Transverse colon (tissue), 4 donors: ENCODE measurements around the gene TNS1. TPM values are rescaled to one million over a fixed set of nuclear protein-coding genes. Genes with fewer than 3 reads are reported as not detected.

ENCODE experiments used
- DNase-seq: peaks from one replicate; pipeline ENCODE4 v3.0.0-alpha.2; 2019
- H3K27ac ChIP-seq, 4 donors: fragments of 200-600 bp; sonication (generic); 2 replicates each; pipeline ENCODE4 v1.5.1; 2016 to 2018; ENCODE audit warnings: inconsistent platforms in 4 of 4
- H3K27me3 ChIP-seq: fragments of 200-600 bp; sonication (generic); 2 replicates; pipeline ENCODE4 v1.5.1; 2017; ENCODE audit warnings: inconsistent platforms
- H3K36me3 ChIP-seq, 4 donors: fragments of 200-600 bp; sonication (generic); 2 replicates each; pipeline ENCODE4 v1.5.1; 2017 to 2019; ENCODE audit warnings: inconsistent platforms in 4 of 4
- H3K4me1 ChIP-seq, 4 donors: fragments of 200-600 bp; sonication (generic); 2 replicates each; pipeline ENCODE4 v1.5.1; 2017 to 2020; ENCODE audit warnings: inconsistent platforms in 4 of 4
- H3K4me3 ChIP-seq, 4 donors: fragments of 200-600 bp; sonication (generic); 1 replicate in 1 of 4; 2 replicates in 3 of 4; pipeline versions ENCODE4 v1.5.1 to v1.6.1; 2017 to 2019; ENCODE audit warnings: inconsistent platforms in 4 of 4
- H3K9me3 ChIP-seq, 2 donors: fragments of 200-600 bp; sonication (generic); 2 replicates each; pipeline ENCODE4 v1.5.1; 2017 to 2019; ENCODE audit warnings: inconsistent platforms in 2 of 2
- EP300 ChIP-seq: sonication (generic); formaldehyde crosslinking; IDR thresholded peaks from one replicate; pipeline ENCODE4 v1.6.1; 2017; ENCODE audit warnings: antibody characterized with exemption, low read depth
- POLR2A ChIP-seq: fragments of 450-650 bp; IDR thresholded peaks from one replicate; pipeline ENCODE4 v1.6.1; 2016; ENCODE audit warnings: antibody characterized with exemption, mild to moderate bottlenecking, moderate library complexity
- POLR2AphosphoS5 ChIP-seq, 3 donors: sonication (generic); formaldehyde crosslinking; IDR thresholded peaks; one replicate each; pipeline ENCODE4 v1.6.1; 2016; ENCODE audit warnings: antibody characterized with exemption in 3 of 3
- WGBS, 2 donors: methylation state at CpG; one replicate each; pipeline ENCODE4 v1.1.5; 2018; ENCODE audit warnings: low coverage in 1 of 2; 5-methylcytosine and 5-hydroxymethylcytosine counted together
- in situ Hi-C, 4 donors: fragments of 200-750 bp; cut with MboI; loops; one replicate each; pipeline versions ENCODE4 v1.15.0 to v1.15.1; 2017; ENCODE audit warnings: low sequenced_read_pairs in 3 of 4, low pct_ligation_motif_present in 1 of 4, low pct_unique_long_range_greater_than_20kb in 1 of 4
- intact Hi-C: fragments of 100-400 bp; cut with DNase I; formaldehyde crosslinking; loops from one replicate; pipeline ENCODE4 v1.15.1; 2023; ENCODE audit warnings: low total_unique reads
- total RNA-seq, 4 donors: library from RNA; depleted of rRNA; stranded (reverse); fragments of >200 nt; gene quantifications; one replicate each; pipeline ENCODE4 v1.1.0, GENCODE V29; 2016
- TF ChIP-seq, protein P1 (sequence below), 5 experiments: fragments of 200-600 bp in 3 of 5; fragments of 450-650 bp in 2 of 5; sonication (generic) in 3 of 5; IDR thresholded peaks; 1 replicate in 2 of 5; 2 replicates in 3 of 5; pipeline ENCODE4 v1.5.1; 2016 to 2017; ENCODE audit warnings: antibody characterized with exemption in 5 of 5, inconsistent platforms in 3 of 5, mild to moderate bottlenecking in 2 of 5, moderate library complexity in 1 of 5

Gene TNS1
- total RNA-seq, 4 donors from 2014 or later: 101 to 487 (median 231) TPM

DNA sequence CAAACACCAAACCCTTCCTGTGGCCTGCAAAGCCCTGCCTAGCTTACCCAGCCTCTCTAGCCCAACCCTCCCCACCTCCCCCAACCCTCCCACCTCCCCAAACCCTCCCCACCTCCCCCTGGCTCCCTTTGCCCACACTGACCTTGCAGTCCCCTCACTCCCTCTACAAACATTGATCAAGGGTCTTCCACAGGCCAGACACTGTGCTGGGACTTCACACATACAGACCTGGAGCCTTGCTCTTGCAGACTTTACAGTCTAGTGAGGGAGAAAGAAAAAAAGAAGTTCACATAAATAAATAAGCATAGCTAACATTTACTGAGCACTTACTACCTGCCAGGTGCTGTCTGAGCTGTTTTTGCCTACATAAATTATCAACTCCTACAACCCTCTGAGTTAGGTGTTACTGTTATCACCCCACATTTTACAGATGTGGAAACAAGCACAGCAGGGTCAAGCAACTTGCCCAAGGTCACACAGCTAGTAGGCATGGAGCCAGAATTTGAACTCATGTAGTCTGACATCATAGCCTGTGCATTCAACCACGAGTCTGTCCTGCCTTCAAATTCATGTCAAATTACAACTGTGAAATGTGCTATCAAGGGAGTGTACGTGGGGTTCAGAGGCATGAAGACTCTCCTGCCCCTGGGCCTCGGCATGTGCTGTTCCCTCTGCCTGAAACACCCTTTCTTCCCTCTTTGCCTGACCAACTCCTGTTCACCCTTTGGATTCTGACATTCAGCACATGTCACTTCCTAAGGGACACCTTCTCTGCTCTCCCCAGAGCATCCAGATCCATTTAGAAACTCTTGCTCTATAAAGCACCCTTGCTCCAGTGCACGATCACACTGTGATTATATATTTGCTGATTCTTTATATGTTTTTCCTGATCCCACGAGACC is 209.9 kb downstream of the TNS1 start:
- H3K36me3 ChIP-seq: no peaks in the 10 kb centered on the region
- intact Hi-C loops: no loop called here
- TF ChIP-seq POLR2A: no peak
- no peak for TF ChIP-seq EP300
- no peaks in the 10 kb centered on the region for H3K9me3 ChIP-seq
- DNase-seq: no peak
- WGBS, 2 donors: 56 to 65% methylated on average over 2 to 5 of the region's 5 CpGs
- in situ Hi-C loops: loop anchor here in 3 of 4 donors (10.0 to 25.0 kb wide), 4 partner anchors 92 to 219 kb away; partner anchors contain the start of gene TNS1 (in 1 of the 3)
- H3K4me3 ChIP-seq: no peak overlapping the region
- no peaks in the 10 kb centered on the region for H3K27me3 ChIP-seq
- no peaks in the 10 kb centered on the region for H3K4me1 ChIP-seq
- H3K27ac ChIP-seq: peak overlapping the region in 1 of 4 donors; percentile 15

DNA sequence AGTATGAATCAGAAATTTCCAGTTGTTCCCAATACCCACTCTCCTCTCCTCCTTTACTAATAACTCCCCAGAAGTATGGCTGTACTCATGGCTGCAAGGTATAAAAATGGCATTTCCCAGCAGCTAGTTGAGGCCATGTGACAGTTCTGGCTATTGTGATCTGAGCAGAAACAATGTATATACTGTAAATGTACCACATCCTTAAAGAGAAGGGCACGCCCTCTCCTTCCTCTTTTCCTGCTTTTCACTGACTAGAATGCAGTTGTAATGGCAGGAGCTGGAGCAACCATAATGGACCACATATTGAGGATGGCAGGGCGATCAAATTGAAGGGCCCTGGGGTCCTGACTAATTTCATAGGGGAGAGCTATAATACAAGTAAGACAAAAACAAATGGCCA is 211.2 kb downstream of the TNS1 start:
- no peaks in the 10 kb centered on the region for H3K4me1 ChIP-seq
- no peaks in the 10 kb centered on the region for H3K9me3 ChIP-seq
- 91 to 100% methylated on average over 1 to 2 of the region's 2 CpGs for WGBS, 2 donors
- no peaks in the 10 kb centered on the region for H3K36me3 ChIP-seq
- no peaks in the 10 kb centered on the region for H3K27me3 ChIP-seq
- in situ Hi-C loops (loop anchor here in 3 of 4 donors (10.0 to 25.0 kb wide), 4 partner anchors 93 to 221 kb away; partner anchors contain the start of gene TNS1 (in 1 of the 3)), intact Hi-C loops (no loop called here)
- DNase-seq: no peak
- H3K27ac ChIP-seq: no peak overlapping the region
- TF ChIP-seq POLR2AphosphoS5 (IDR thresholded peaks at IDR 0.05) (no peak), POLR2A (no peak), EP300 (no peak)
- TF ChIP-seq, protein P1, sequence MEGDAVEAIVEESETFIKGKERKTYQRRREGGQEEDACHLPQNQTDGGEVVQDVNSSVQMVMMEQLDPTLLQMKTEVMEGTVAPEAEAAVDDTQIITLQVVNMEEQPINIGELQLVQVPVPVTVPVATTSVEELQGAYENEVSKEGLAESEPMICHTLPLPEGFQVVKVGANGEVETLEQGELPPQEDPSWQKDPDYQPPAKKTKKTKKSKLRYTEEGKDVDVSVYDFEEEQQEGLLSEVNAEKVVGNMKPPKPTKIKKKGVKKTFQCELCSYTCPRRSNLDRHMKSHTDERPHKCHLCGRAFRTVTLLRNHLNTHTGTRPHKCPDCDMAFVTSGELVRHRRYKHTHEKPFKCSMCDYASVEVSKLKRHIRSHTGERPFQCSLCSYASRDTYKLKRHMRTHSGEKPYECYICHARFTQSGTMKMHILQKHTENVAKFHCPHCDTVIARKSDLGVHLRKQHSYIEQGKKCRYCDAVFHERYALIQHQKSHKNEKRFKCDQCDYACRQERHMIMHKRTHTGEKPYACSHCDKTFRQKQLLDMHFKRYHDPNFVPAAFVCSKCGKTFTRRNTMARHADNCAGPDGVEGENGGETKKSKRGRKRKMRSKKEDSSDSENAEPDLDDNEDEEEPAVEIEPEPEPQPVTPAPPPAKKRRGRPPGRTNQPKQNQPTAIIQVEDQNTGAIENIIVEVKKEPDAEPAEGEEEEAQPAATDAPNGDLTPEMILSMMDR (IDR thresholded peaks at IDR 0.05): no peak
- no peak overlapping the region for H3K4me3 ChIP-seq

DNA sequence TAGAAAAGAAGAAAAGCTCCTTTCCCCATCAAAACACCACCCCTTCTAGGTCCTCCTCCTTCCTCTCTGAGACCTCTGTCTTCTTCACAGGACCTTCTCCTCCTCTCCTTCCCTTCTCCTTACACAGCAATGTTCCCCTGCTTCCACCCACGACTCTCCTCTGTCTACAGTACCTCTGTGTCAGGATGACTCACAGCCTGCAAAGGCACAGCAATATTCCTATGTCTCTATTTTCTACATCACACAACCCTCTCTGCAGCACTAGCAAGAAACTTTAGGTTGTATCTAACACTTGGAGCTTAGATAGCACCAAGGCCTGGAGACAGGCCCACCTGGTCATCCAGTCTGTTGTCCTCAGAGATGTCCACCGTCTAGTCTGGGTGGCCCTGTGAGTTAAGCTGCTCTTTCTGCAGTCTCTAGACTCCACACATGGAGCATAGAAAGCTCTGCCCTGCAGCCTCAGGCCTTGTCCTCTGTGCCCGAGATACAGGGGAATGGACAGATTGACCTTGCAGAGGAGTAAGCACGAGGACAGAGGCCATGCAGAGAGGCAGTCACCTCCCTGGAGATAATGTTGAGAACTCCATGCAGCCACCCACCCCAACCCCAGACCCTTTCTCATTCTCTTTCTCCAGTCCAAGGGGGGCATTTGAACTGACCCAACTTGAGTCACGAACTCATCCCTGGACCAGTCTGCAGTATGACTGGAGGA is 212.0 kb downstream of the TNS1 start:
- TF ChIP-seq POLR2A (no peak), EP300 (no peak), POLR2AphosphoS5 (IDR thresholded peaks at IDR 0.05) (no peak)
- TF ChIP-seq, protein P1 (IDR thresholded peaks at IDR 0.05): no peak
- in situ Hi-C loops: loop anchor here in 3 of 4 donors (10.0 to 25.0 kb wide), 4 partner anchors 94 to 221 kb away; partner anchors contain the start of gene TNS1 (in 1 of the 3)
- H3K4me3 ChIP-seq: no peak overlapping the region
- H3K27me3 ChIP-seq: no peaks in the 10 kb centered on the region
- intact Hi-C loops: no loop called here
- H3K4me1 ChIP-seq: no peaks in the 10 kb centered on the region
- no peaks in the 10 kb centered on the region for H3K36me3 ChIP-seq
- no peaks in the 10 kb centered on the region for H3K9me3 ChIP-seq
- WGBS, 2 donors: 40 to 55% methylated on average over 1 to 5 of the region's 5 CpGs
- peak overlapping the region in 3 of 4 donors; percentile 17 to 49 (median 48) for H3K27ac ChIP-seq
- no peak for DNase-seq

DNA sequence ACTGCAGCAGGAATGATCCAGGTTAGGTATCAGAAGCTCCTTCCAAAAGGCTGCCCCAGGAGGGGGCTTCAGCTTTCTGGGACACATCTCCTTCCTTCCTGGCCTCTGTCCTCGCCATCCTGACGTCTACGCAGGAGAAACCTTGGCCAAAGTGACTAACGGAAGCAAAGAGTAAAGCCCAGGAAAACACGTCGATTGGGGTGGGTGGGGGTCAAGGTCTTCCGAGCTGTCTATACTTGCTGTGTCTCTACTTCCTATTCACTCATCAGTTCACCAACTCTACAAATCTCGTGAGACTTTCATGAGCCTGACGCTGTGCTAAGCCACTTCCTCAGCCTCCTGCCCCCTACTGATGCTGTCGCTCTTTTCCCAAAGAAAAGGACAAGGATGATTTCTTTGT is 212.6 kb downstream of the TNS1 start:
- Histone ChIP-seq H3K9me3 (no peaks in the 10 kb centered on the region), H3K36me3 (no peaks in the 10 kb centered on the region), H3K27ac (peak overlapping the region in 3 of 4 donors; percentile 17 to 49 (median 48)), H3K4me3 (no peak overlapping the region), H3K27me3 (no peaks in the 10 kb centered on the region), H3K4me1 (no peaks in the 10 kb centered on the region)
- TF ChIP-seq, protein P1 (IDR thresholded peaks at IDR 0.05): no peak
- TF ChIP-seq POLR2A (no peak), EP300 (no peak), POLR2AphosphoS5 (IDR thresholded peaks at IDR 0.05) (no peak)
- intact Hi-C loops: no loop called here
- 70 to 73% methylated on average over 2 to 10 of the region's 10 CpGs for WGBS, 2 donors
- in situ Hi-C loops: loop anchor here in 3 of 4 donors (10.0 to 25.0 kb wide), 4 partner anchors 95 to 222 kb away; partner anchors contain the start of gene TNS1 (in 1 of the 3)
- no peak for DNase-seq
